ENCODE measurements around the gene PLCB1.
"Not testable (repeated sequence)": the region's sequence is repeated elsewhere in the genome, so short reads cannot be mapped to it uniquely, and the experiment has no call there.

Gene PLCB1

DNA sequence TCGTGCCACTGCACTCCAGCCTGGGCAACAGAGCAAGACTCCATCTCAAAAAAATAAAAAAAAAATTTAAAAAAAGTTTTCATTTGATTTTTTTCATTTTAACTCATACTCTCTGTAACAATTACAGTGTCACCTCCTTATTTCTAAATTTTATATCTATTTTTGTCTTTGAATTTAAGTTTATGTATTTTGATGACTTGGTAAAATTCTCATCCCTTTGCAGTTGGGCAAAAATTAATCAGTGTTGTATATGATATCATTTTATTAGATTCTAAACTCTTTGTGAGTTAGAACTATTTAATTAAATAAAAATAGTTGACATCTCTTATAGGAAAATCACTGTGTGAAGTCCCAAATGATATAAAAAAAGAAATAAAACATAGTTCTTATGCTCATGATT is 270.7 kb downstream of the PLCB1 start:
- no peak for DNase-seq (ENCODE audit: low read depth, low spot score)

- DNase-seq (ENCODE audit: low read depth, low spot score), result no peak
Observed at GRCh38 chr20:8404912-8405635, 273.0 kb downstream of the PLCB1 start.

GRCh38 chr20:8406391-8406790 is 274.3 kb downstream of the PLCB1 start:
- no peak for DNase-seq (ENCODE audit: low read depth, low spot score)

- DNase-seq (ENCODE audit: low read depth, low spot score), result no peak
Observed at GRCh38 chr20:8408587-8409307, 276.7 kb downstream of the PLCB1 start.

- no peak for DNase-seq (ENCODE audit: low read depth, low spot score)
Observed at GRCh38 chr20:8413691-8414090, 281.6 kb downstream of the PLCB1 start.

GRCh38 chr20:8414586-8415274 is 282.7 kb downstream of the PLCB1 start:
- no peak for DNase-seq (ENCODE audit: low read depth, low spot score)

- DNase-seq (ENCODE audit: low read depth, low spot score), result no peak
Observed at GRCh38 chr20:8421981-8422380, 289.9 kb downstream of the PLCB1 start.

DNA sequence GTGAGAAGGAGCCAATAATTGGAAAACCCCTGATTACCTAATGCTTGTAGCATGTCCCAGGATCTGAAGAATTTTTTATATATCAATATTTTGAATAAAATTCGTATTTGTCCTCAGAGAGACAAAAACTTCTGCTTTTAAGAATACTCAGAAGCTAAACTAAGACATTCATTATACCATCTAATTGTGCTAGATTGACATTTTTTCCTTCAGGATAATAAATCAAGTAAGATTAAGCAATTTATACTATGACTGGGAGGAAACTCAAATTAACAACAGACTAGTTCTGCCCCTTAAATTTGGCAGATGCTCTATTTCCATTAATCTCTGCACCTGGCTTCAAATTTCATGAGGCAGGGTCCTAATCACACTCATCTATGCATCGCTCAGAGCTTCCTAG is 291.4 kb downstream of the PLCB1 start:
- DNase-seq (ENCODE audit: low read depth, low spot score), result no peak

- DNase-seq (ENCODE audit: low read depth, low spot score), result no peak
Observed at GRCh38 chr20:8424010-8424409, 291.9 kb downstream of the PLCB1 start.

DNA sequence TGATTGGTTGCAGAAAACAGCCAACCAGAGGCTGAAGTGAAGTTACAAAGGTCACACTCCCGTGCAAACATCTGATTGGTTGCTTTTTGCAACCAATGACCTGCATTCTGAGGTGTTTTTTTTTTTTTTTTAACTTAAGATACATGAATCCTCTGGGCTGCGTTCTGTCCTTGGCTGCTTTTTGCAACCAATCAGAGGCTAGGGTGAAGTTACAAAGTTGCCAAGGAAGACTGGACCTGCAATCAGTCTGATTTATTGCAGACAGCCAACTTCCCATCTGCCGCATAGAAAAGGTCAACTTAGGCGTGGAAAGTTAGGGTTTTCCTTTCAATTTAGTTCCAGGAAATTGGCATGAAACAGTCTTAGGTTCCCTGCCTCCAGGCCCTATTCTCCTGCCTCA is 292.9 kb downstream of the PLCB1 start:
- DNase-seq (ENCODE audit: low read depth, low spot score), result no peak

GRCh38 chr20:8425802-8426201 is 293.7 kb downstream of the PLCB1 start:
- DNase-seq (ENCODE audit: low read depth, low spot score), result no peak

- DNase-seq (ENCODE audit: low read depth, low spot score), result no peak
Observed at GRCh38 chr20:8427419-8428040, 295.5 kb downstream of the PLCB1 start.

DNA sequence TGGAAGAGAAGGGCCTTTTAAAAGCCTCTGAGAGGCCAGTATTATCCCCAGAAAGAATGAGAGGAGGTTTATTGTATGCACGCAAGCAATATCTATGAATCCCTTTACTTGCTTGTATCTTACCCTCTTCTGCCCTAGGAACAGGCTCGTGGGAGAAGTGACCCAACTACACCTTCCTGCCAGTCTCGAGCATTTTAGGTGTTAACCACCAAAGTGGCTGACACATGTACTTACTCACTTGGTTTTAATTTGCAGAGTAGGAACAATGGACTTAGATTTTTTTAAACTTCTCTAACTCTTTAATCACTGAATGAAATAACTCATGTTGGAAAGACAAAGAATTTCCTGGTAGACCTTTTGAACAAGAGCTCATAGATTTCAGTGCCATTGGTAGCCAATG is 296.9 kb downstream of the PLCB1 start:
- DNase-seq (ENCODE audit: low read depth, low spot score), result no peak

GRCh38 chr20:8431538-8432434 is 299.7 kb downstream of the PLCB1 start:
- DNase-seq (ENCODE audit: low read depth, low spot score), result no peak

GRCh38 chr20:8432435-8433148 is 300.5 kb downstream of the PLCB1 start:
- no peak for DNase-seq (ENCODE audit: low read depth, low spot score)

GRCh38 chr20:8433291-8433690 is 301.2 kb downstream of the PLCB1 start:
- DNase-seq (ENCODE audit: low read depth, low spot score), result no peak

- DNase-seq (ENCODE audit: low read depth, low spot score), result no peak
Observed at GRCh38 chr20:8434326-8434876, 302.3 kb downstream of the PLCB1 start.

DNA sequence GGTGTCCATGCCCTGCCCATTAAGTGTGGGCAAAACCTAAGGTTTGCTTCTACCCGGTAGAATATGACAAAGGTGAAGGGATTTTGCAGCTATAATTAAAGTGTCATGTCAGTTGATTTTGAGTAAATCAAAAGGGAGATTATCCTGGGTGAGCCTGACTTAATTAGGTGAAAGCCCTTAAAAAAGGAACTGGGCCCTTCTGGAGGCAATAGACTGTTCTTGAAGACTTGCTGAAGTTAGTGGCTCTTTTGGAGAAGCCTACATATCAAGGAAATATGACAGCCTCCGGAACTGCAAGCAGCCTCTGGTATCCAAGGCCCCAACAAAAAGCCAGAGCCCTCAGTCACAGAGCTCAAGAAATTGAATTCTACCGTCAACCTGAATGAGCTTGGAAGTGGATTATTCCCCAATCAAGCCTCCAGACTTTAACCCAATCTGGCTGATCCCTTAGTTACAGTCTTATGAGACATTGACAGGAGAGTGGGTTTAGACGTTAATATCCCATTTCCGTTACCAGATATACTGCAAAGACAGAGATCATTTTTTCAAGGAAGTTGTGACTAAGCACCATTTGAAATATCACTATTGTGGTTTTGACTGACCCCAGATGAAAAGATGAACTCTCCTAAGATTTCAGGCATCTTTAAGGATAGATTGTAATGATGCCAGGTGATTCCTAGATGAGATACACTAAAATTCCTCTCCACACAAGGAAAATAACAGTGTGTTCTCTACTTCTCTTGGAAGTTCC is 303.4 kb downstream of the PLCB1 start:
- DNase-seq (ENCODE audit: low read depth, low spot score), result no peak

GRCh38 chr20:8436938-8437337 is 304.9 kb downstream of the PLCB1 start:
- DNase-seq (ENCODE audit: low read depth, low spot score), result not testable (repeated sequence)

DNA sequence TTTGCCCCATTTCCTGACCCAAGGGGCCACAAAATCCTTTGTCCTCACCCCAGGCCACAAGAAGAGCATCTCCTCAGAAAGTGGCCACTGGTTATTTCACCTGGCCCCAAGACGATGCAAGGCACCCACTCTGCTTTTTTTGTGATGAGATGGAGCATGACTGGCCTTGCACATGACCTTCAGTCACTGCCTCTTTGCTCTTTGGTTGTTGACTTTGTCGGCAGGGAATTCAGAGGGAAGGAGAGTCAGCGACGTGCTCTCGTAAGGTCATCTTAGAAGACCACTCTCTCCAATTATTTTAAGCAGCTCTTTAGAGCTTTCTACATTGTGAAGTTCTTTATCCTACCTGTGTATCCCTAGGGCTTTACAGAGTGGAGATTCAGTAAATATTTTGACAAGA is 306.7 kb downstream of the PLCB1 start:
- no peak for DNase-seq (ENCODE audit: low read depth, low spot score)

Measured in iPS DF 19.7 (cell line).